Loucy (cell line): ENCODE data around the gene ETHE1.

ENCODE experiments used
- CTCF ChIP-seq: fragments of 200-600 bp; sonication (generic); conservative IDR thresholded peaks from 2 replicates; pipeline ENCODE4 v1.5.1; 2014; ENCODE audit warnings: mild to moderate bottlenecking, antibody characterized with exemption, low read length
- EZH2phosphoT487 ChIP-seq: fragments of 200-600 bp; IDR thresholded peaks from 2 replicates; pipeline ENCODE4 v1.6.1; 2018; ENCODE audit warnings: antibody characterized with exemption, mild to moderate bottlenecking, moderate library complexity, borderline replicate concordance

GRCh38 chr19:43479961-43480561 lies 46.9 kb downstream of the ETHE1 start:
- TF ChIP-seq CTCF, result no peak
- no peak for TF ChIP-seq EZH2phosphoT487
